Measurements from ENCODE around the gene SERGEF.

DNA sequence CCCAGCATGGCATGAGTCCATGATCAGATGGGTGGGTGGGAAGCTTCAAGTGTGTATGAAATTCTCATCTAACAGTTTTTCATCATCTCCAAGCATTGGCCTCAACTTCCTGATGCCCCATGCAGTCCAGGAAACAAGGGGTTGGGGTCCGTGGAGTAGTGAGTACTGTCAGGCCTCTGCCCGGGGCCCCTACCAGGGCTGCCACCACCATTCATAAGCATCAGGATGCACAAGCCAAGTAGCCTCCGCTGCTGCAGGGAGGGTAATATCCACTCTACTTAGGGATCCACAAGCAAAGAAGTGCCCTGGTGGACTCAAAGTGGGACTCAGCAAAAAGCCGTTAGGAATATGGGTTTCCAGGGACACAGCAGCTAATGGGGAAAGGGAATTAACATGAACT is 229.0 kb downstream of the SERGEF start:
- TF ChIP-seq, protein P1, sequence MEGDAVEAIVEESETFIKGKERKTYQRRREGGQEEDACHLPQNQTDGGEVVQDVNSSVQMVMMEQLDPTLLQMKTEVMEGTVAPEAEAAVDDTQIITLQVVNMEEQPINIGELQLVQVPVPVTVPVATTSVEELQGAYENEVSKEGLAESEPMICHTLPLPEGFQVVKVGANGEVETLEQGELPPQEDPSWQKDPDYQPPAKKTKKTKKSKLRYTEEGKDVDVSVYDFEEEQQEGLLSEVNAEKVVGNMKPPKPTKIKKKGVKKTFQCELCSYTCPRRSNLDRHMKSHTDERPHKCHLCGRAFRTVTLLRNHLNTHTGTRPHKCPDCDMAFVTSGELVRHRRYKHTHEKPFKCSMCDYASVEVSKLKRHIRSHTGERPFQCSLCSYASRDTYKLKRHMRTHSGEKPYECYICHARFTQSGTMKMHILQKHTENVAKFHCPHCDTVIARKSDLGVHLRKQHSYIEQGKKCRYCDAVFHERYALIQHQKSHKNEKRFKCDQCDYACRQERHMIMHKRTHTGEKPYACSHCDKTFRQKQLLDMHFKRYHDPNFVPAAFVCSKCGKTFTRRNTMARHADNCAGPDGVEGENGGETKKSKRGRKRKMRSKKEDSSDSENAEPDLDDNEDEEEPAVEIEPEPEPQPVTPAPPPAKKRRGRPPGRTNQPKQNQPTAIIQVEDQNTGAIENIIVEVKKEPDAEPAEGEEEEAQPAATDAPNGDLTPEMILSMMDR (IDR thresholded peaks at IDR 0.05; ENCODE audit: insufficient read depth, low read depth, low read length), result no peak
- TF ChIP-seq EZH2 (IDR thresholded peaks at IDR 0.05; ENCODE audit: insufficient read depth, low read length), result no peak

Measured in astrocyte (in vitro differentiated cells and primary cell).